Astrocyte of the spinal cord (primary cell): ENCODE measurements around the gene GRID1.

Experiments
- DNase-seq: peaks from one replicate; pipeline ENCODE4 v3.0.0; 2011; ENCODE audit warnings: low read depth, low spot score
- H3K4me3 ChIP-seq: 2 replicates; pipeline ENCODE4 v1.5.1; 2011; ENCODE audit warnings: low read depth, mild to moderate bottlenecking, low read length, moderate library complexity
- in situ Hi-C: cut with HindIII; loops from 2 replicates; pipeline ENCODE4 v1.10.0; 2017; ENCODE audit warnings: low sequenced_read_pairs
- TF ChIP-seq, protein P1 (sequence below): IDR thresholded peaks from 2 replicates; pipeline ENCODE4 v1.5.1; 2012; ENCODE audit warnings: low read depth, mild to moderate bottlenecking, low read length, inconsistent platforms

Gene GRID1

DNA sequence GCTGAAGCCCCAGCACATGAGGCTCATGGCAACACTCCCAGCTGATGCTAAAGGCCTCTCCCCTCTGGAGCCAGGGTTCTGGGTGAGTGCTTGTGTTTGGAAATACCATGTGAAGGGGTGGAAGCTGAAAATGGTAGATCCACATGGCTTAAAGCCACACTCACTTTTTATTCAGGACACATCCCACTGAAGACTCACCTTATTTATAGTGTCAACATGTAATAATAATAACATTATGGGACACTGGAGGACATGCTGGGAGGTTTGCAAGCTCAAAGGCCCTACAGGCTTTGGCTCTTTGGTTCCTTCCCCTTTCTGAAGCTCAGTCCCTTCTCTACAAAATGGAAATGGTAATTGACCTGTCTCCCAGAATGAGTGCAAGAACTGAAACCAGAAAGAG, 318.0 kb downstream of the GRID1 start:
- no peak overlapping the region for H3K4me3 ChIP-seq
- TF ChIP-seq, protein P1, sequence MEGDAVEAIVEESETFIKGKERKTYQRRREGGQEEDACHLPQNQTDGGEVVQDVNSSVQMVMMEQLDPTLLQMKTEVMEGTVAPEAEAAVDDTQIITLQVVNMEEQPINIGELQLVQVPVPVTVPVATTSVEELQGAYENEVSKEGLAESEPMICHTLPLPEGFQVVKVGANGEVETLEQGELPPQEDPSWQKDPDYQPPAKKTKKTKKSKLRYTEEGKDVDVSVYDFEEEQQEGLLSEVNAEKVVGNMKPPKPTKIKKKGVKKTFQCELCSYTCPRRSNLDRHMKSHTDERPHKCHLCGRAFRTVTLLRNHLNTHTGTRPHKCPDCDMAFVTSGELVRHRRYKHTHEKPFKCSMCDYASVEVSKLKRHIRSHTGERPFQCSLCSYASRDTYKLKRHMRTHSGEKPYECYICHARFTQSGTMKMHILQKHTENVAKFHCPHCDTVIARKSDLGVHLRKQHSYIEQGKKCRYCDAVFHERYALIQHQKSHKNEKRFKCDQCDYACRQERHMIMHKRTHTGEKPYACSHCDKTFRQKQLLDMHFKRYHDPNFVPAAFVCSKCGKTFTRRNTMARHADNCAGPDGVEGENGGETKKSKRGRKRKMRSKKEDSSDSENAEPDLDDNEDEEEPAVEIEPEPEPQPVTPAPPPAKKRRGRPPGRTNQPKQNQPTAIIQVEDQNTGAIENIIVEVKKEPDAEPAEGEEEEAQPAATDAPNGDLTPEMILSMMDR: no peak
- in situ Hi-C loops: no loop called here
- DNase-seq: no peak

DNA sequence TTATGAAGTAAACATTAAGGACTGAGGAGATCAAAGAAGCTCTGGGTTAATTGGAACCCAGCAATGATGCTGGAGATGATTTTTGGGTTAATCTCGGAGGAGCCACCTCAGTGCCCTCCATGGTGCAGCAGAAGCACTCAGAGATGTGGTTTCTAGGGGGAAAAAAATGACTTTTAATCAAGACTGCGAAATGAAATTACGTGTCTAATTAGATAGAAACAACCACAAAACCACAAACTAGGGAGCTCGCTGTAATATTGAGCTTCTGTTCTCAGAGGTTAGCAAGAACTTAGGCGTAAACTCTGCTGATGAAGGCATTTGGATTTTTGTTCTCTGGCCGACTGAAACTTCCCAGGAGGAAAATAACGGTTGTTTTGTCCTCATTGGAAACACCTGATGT, 319.0 kb downstream of the GRID1 start:
- in situ Hi-C loops: no loop called here
- no peak overlapping the region for H3K4me3 ChIP-seq
- no peak for DNase-seq
- TF ChIP-seq, protein P1: no peak

DNA sequence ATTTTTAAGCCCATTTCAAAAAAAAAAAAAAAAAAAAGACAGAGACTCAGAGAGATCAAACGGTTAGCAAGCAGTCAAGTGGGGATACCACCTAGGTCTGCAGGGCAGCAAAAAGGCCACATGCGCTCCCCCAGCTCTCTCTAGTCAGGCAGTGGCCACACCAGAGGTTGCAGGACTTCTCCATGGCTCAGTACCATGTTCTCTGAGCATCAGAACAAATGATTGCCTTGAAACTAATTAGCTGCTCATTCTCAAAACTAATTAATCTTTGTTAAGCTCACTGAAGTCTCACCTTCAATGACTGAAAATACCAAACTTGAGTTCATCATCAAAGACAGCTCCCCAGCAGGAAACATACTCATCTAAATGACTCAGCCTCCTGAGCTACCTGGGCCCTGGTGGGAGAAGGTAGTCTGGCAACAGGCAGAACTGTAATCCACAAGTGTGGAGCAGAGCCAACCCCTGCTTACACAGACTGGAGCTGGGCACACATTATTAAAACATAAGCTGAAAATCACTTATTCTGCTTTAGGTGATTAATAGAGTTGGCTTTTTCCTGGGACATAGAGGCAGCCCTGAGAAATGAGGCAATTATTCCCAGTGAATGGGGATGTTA, 319.6 kb downstream of the GRID1 start:
- in situ Hi-C loops: no loop called here
- no peak overlapping the region for H3K4me3 ChIP-seq
- TF ChIP-seq, protein P1: no peak
- no peak for DNase-seq

DNA sequence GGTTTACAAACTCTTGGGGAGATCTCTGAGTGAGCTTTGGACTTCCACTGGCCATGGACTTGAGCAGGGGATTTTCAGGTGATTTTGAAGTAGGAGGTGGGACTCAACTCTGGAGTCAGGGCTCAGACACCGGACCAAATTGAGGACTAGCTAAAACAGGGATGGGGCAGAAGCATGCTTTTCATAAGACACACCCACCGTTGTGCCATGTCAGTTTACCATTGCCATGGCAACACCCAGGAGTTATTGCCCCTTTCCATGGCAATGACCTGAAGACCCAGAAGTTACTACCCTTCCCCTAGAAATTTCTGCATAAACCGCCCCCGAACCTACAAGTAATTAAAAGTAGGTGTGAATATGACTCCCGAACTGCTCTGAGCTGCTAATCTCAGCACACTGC, 320.7 kb downstream of the GRID1 start:
- TF ChIP-seq, protein P1: no peak
- DNase-seq: no peak
- in situ Hi-C loops: no loop called here

DNA sequence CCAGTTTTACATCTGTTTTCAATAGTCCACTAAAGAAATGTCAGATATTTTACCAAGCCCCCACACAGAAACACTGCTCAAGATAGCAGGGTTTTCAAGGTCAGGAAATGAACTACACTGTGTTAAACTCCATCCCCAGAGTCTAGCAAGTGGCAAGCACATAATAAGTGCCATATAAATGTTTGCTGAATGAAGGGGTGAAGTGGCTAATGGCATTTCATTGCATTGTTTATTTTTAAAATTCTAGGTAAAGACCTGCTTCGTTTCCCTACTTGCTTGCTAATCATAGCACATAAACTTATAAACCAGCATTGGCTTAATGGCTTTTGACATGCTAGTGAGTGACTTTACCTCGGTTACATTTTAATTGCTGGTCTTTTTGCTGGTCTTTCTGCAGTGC, 322.6 kb downstream of the GRID1 start:
- no peak for DNase-seq
- TF ChIP-seq, protein P1: no peak
- in situ Hi-C loops: no loop called here
- no peak overlapping the region for H3K4me3 ChIP-seq

More for the DNA sequence above, 320.7 kb downstream of the GRID1 start:
- no peak overlapping the region for H3K4me3 ChIP-seq

DNA sequence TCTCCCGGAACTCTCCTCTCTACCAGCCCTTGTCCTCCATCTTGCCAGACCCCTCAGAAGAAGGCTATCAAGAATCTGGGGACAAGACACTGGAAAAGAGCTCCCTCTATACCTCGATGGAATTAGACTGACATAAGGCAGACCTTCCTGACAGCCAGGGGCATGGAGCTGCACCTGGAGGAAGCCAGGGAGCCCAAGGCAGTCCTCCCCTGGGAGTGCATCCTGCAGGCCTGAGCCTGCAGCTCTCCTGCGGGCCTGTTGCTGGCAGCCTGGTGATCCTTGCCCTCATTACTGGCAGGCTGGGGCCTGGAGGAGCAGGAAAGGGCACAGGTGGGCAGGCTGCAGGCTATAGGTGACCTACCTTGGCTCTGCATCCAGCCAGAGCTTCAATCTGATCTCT, 323.4 kb downstream of the GRID1 start:
- no peak overlapping the region for H3K4me3 ChIP-seq
- in situ Hi-C loops: no loop called here
- TF ChIP-seq, protein P1: no peak
- no peak for DNase-seq

DNA sequence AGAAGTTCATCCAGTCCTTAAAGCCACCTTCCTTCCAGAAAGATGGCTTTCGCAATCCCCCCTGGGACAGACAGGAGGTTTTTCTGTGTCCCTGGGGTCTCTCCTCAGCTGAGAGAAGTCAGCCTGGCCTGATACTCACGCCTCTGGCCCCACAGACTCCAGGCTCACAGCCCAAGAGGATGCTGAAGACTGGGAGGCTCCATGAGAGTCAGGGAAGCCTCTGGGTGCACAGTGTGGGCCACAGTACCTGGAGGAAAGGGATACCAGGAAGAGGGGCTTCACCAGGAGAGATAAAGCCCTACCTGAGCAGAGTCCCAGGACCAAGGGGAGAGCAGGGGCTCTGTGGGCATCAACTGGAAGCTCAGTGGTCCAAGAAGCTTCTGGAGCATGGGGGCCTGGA, 324.4 kb downstream of the GRID1 start:
- no peak overlapping the region for H3K4me3 ChIP-seq
- TF ChIP-seq, protein P1: no peak
- in situ Hi-C loops: no loop called here
- no peak for DNase-seq
